Activated CD4-positive, alpha-beta T cell treated with anti-CD3 and anti-CD28 coated beads, Interleukin-2, amount 50 U/mL, for 48 hours (primary cell): Measurements from ENCODE around the gene LFNG.

Experiments
- DNase-seq, 2 experiments: peaks; one replicate each; pipeline ENCODE4 v3.0.0-alpha.2; 2020

Gene LFNG

GRCh38 chr7:2484868-2485267 lies 34.7 kb upstream of the LFNG start:
- no peak for DNase-seq

- no peak for DNase-seq
Measured at GRCh38 chr7:2487586-2488271, 31.8 kb upstream of the LFNG start.

- DNase-seq, result no peak
Measured at GRCh38 chr7:2488272-2488645, 31.3 kb upstream of the LFNG start.

- no peak for DNase-seq
Measured at GRCh38 chr7:2488681-2489080, 30.9 kb upstream of the LFNG start.

- no peak for DNase-seq
Measured at GRCh38 chr7:2490181-2490651, 29.4 kb upstream of the LFNG start.

GRCh38 chr7:2492038-2492437 lies 27.5 kb upstream of the LFNG start:
- DNase-seq, result no peak

GRCh38 chr7:2493205-2494164 lies 26.1 kb upstream of the LFNG start:
- DNase-seq, result no peak

GRCh38 chr7:2494191-2495130 lies 25.1 kb upstream of the LFNG start:
- no peak for DNase-seq

- no peak for DNase-seq
Measured at GRCh38 chr7:2495418-2496299, 23.9 kb upstream of the LFNG start.

GRCh38 chr7:2496375-2496774 lies 23.2 kb upstream of the LFNG start:
- no peak for DNase-seq

GRCh38 chr7:2497065-2497464 lies 22.5 kb upstream of the LFNG start:
- no peak for DNase-seq

- no peak for DNase-seq
Measured at GRCh38 chr7:2497500-2498336, 21.9 kb upstream of the LFNG start.

GRCh38 chr7:2498708-2499107 lies 20.9 kb upstream of the LFNG start:
- DNase-seq, result no peak

- DNase-seq, result no peak
Measured at GRCh38 chr7:2499181-2499580, 20.4 kb upstream of the LFNG start.

- no peak for DNase-seq
Measured at GRCh38 chr7:2499719-2500430, 19.7 kb upstream of the LFNG start.

- DNase-seq, result no peak
Measured at GRCh38 chr7:2500701-2501100, 18.9 kb upstream of the LFNG start.

- no peak for DNase-seq
Measured at GRCh38 chr7:2501947-2502646, 17.5 kb upstream of the LFNG start.

GRCh38 chr7:2502647-2502966 lies 17.0 kb upstream of the LFNG start:
- DNase-seq, result no peak

- no peak for DNase-seq
Measured at GRCh38 chr7:2503056-2503941, 16.3 kb upstream of the LFNG start.
